ENCODE measurements around the gene LY86. TPM values are rescaled to one million over a fixed set of nuclear protein-coding genes. Genes with fewer than 3 reads are reported as not detected.

Gene LY86
- polyA plus RNA-seq, 1 donor from 2014 or later, result not detected

- Histone ChIP-seq H3K27me3 (ENCODE audit: insufficient read depth, low read depth, low read length) (no peaks in the 10 kb centered on the region), H3K9ac (ENCODE audit: low read length) (no peak overlapping the region), H3K27ac (ENCODE audit: low read length) (no peak overlapping the region), H3K79me2 (replicated peaks; ENCODE audit: insufficient read depth, low read length) (no peaks in the 10 kb centered on the region), H3K9me2 (ENCODE audit: insufficient read depth, low read length) (no peaks in the 10 kb centered on the region), H4K20me1 (ENCODE audit: insufficient read depth) (no peaks in the 10 kb centered on the region), H3K4me2 (ENCODE audit: low read length) (no peak overlapping the region), H3F3A (ENCODE audit: insufficient read depth, low read length, poor library complexity, severe bottlenecking) (no peaks in the 10 kb centered on the region), H2AFZ (ENCODE audit: low read depth, low read length) (no peak overlapping the region), H3K9me3 (ENCODE audit: low read length) (no peaks in the 10 kb centered on the region), H3K36me3 (ENCODE audit: insufficient read depth, low read length) (no peaks in the 10 kb centered on the region), H3K4me3 (ENCODE audit: low read length) (no peak overlapping the region)
- TF ChIP-seq REST (IDR thresholded peaks at IDR 0.05; ENCODE audit: borderline replicate concordance) (no peak), TAF1 (IDR thresholded peaks at IDR 0.05; ENCODE audit: low read depth) (no peak), EP300 (conservative IDR thresholded peaks at IDR 0.05; ENCODE audit: poor library complexity, severe bottlenecking) (no peak), EZH2 (IDR thresholded peaks at IDR 0.05; ENCODE audit: borderline replicate concordance, insufficient read depth, low read length, poor library complexity, severe bottlenecking) (no peak), RAD21 (conservative IDR thresholded peaks at IDR 0.05) (no peak), CTCF (IDR thresholded peaks at IDR 0.05; ENCODE audit: poor library complexity, severe bottlenecking) (no peak), POLR2AphosphoS5 (IDR thresholded peaks at IDR 0.05) (no peak)
Observed at GRCh38 chr6:6643398-6643797, 54.9 kb downstream of the LY86 start.

- no peak for TF ChIP-seq MXI1 (conservative IDR thresholded peaks at IDR 0.05; ENCODE audit: poor library complexity, severe bottlenecking)
- no peak for TF ChIP-seq RAD21 (conservative IDR thresholded peaks at IDR 0.05)
- TF ChIP-seq REST (IDR thresholded peaks at IDR 0.05; ENCODE audit: borderline replicate concordance), result no peak
- no peak for TF ChIP-seq CTCF (IDR thresholded peaks at IDR 0.05; ENCODE audit: poor library complexity, severe bottlenecking)
- no peak for TF ChIP-seq EZH2 (IDR thresholded peaks at IDR 0.05; ENCODE audit: borderline replicate concordance, insufficient read depth, low read length, poor library complexity, severe bottlenecking)
- no peak for TF ChIP-seq TAF1 (IDR thresholded peaks at IDR 0.05; ENCODE audit: low read depth)
- no peak for TF ChIP-seq POLR2AphosphoS5 (IDR thresholded peaks at IDR 0.05)
- TF ChIP-seq EP300 (conservative IDR thresholded peaks at IDR 0.05; ENCODE audit: poor library complexity, severe bottlenecking), result no peak
- TF ChIP-seq SMC3 (conservative IDR thresholded peaks at IDR 0.05; ENCODE audit: poor library complexity), result no peak
- no peak overlapping the region for H3K4me3 ChIP-seq (ENCODE audit: low read length)
- no peaks in the 10 kb centered on the region for H3K27me3 ChIP-seq (ENCODE audit: insufficient read depth, low read depth, low read length)
- no peaks in the 10 kb centered on the region for H3K9me3 ChIP-seq (ENCODE audit: low read length)
- no peaks in the 10 kb centered on the region for H3K79me2 ChIP-seq (replicated peaks; ENCODE audit: insufficient read depth, low read length)
- H3K9me2 ChIP-seq (ENCODE audit: insufficient read depth, low read length), result no peaks in the 10 kb centered on the region
- H3K27ac ChIP-seq (ENCODE audit: low read length), result no peak overlapping the region
- H2AFZ ChIP-seq (ENCODE audit: low read depth, low read length), result no peak overlapping the region
- no peak overlapping the region for H3K9ac ChIP-seq (ENCODE audit: low read length)
- no peaks in the 10 kb centered on the region for H3F3A ChIP-seq (ENCODE audit: insufficient read depth, low read length, poor library complexity, severe bottlenecking)
- no peaks in the 10 kb centered on the region for H3K36me3 ChIP-seq (ENCODE audit: insufficient read depth, low read length)
- H3K4me2 ChIP-seq (ENCODE audit: low read length), result no peak overlapping the region
- no peaks in the 10 kb centered on the region for H4K20me1 ChIP-seq (ENCODE audit: insufficient read depth)
Observed at GRCh38 chr6:6645261-6645917, 56.9 kb downstream of the LY86 start.

Measured in neural cell (in vitro differentiated cells).